RWPE2 (cell line): ENCODE measurements around the gene FOCAD.

Experiments
- ATAC-seq: fragments of 200-7000 bp; cut with Tn5 transposase; 3 replicates; pipeline ENCODE4 v1.9.1; 2021; ENCODE audit warnings: low read depth
- DNase-seq: peaks from one replicate; pipeline ENCODE4 v3.0.0-alpha.2; 2020; ENCODE audit warnings: low spot score
- H3K27ac ChIP-seq: fragments of 450-650 bp; 2 replicates; pipeline ENCODE4 v1.5.1; 2017; ENCODE audit warnings: mild to moderate bottlenecking; ENCODE audit not compliant: poor library complexity, severe bottlenecking
- H3K27me3 ChIP-seq: fragments of 250-450 bp; sonication (Bioruptor Pico); 2 replicates; pipeline ENCODE4 v1.5.1; 2021; ENCODE audit warnings: mild to moderate bottlenecking, moderate library complexity; ENCODE audit not compliant: insufficient read depth, poor library complexity, severe bottlenecking
- H3K36me3 ChIP-seq: fragments of 250-450 bp; sonication (Bioruptor Pico); 2 replicates; pipeline ENCODE4 v1.5.1; 2020; ENCODE audit warnings: low read depth, mild to moderate bottlenecking, moderate library complexity
- H3K4me1 ChIP-seq: fragments of 250-450 bp; sonication (Bioruptor Pico); 2 replicates; pipeline ENCODE4 v1.5.1; 2021; ENCODE audit warnings: mild to moderate bottlenecking, moderate library complexity; ENCODE audit not compliant: insufficient read depth, poor library complexity, severe bottlenecking
- H3K4me3 ChIP-seq: fragments of 250-450 bp; sonication (Bioruptor Pico); 2 replicates; pipeline ENCODE4 v1.5.1; 2021; ENCODE audit warnings: mild to moderate bottlenecking, moderate library complexity; ENCODE audit not compliant: severe bottlenecking
- H3K9me3 ChIP-seq: fragments of 250-450 bp; sonication (Bioruptor Pico); 2 replicates; pipeline ENCODE4 v1.5.1; 2021; ENCODE audit warnings: mild to moderate bottlenecking, moderate library complexity; ENCODE audit not compliant: severe bottlenecking
- CTCF ChIP-seq: fragments of 450-650 bp; IDR thresholded peaks from one replicate; pipeline ENCODE4 v1.5.1; 2017; ENCODE audit warnings: mild to moderate bottlenecking, moderate library complexity; ENCODE audit not compliant: poor library complexity, severe bottlenecking

The FOCAD gene

GRCh38 chr9:21001581-21001980 lies 317.5 kb downstream of the FOCAD start:
- no peaks in the 10 kb centered on the region for H3K9me3 ChIP-seq
- no peak overlapping the region for H3K4me3 ChIP-seq
- no peaks in the 10 kb centered on the region for H3K4me1 ChIP-seq
- H3K36me3 ChIP-seq, result peaks cover 5% of the 10 kb centered on the region
- DNase-seq (no peak), ATAC-seq (no peak)
- no peak for TF ChIP-seq CTCF
- no peaks in the 10 kb centered on the region for H3K27me3 ChIP-seq
- no peak overlapping the region for H3K27ac ChIP-seq

GRCh38 chr9:21002040-21002439 lies 318.0 kb downstream of the FOCAD start:
- Histone ChIP-seq H3K27ac (no peak overlapping the region), H3K36me3 (peaks cover 5% of the 10 kb centered on the region), H3K4me1 (no peaks in the 10 kb centered on the region), H3K4me3 (no peak overlapping the region), H3K27me3 (no peaks in the 10 kb centered on the region), H3K9me3 (no peaks in the 10 kb centered on the region)
- ATAC-seq (no peak), DNase-seq (no peak)
- TF ChIP-seq CTCF, result no peak

- H3K27ac ChIP-seq, result no peak overlapping the region
- TF ChIP-seq CTCF, result no peak
These were observed 331.2 kb downstream of the FOCAD start for GRCh38 chr9:21015129-21015815.

GRCh38 chr9:21015995-21016394 lies 331.9 kb downstream of the FOCAD start:
- Histone ChIP-seq H3K27me3 (no peaks in the 10 kb centered on the region), H3K4me1 (peaks cover 10% of the 10 kb centered on the region), H3K4me3 (no peak overlapping the region), H3K36me3 (no peaks in the 10 kb centered on the region), H3K27ac (no peak overlapping the region), H3K9me3 (no peaks in the 10 kb centered on the region)
- DNase-seq (no peak), ATAC-seq (no peak)
- TF ChIP-seq CTCF, result no peak

More at GRCh38 chr9:21015129-21015815, 331.2 kb downstream of the FOCAD start:
- Histone ChIP-seq H3K27me3 (no peaks in the 10 kb centered on the region), H3K9me3 (no peaks in the 10 kb centered on the region), H3K4me3 (no peak overlapping the region), H3K4me1 (peaks cover 10% of the 10 kb centered on the region), H3K36me3 (no peaks in the 10 kb centered on the region)
- DNase-seq (no peak), ATAC-seq (no peak)
